NCI-H82 (cell line): Measurements from ENCODE around the gene RAD23A.
A peak's percentile ranks its signal among the peaks of the same experiment; 100 is the strongest.
"Not testable (repeated sequence)": the region's sequence is repeated elsewhere in the genome, so short reads cannot be mapped to it uniquely, and the experiment has no call there.

Source experiments
- DNase-seq: peaks from one replicate; lab custom pipeline; 2025; lab: John Stamatoyannopoulos, UW

RAD23A gene

GRCh38 chr19:12955575-12955974, 9.9 kb downstream of the RAD23A start:
- DNase-seq, result not testable (repeated sequence)

- no peak for DNase-seq
Measured at GRCh38 chr19:12955996-12956395, 10.3 kb downstream of the RAD23A start.

GRCh38 chr19:12956446-12957388, 11.1 kb downstream of the RAD23A start, which contains the start of gene GADD45GIP1:
Gene GADD45GIP1, minus strand, starts transcription at chr19:12957223. Its CDS starts 11 bp downstream, at chr19:12957212.
- peak; percentile 92 for DNase-seq

GRCh38 chr19:12957389-12957952, 11.8 kb downstream of the RAD23A start:
- not testable (repeated sequence) for DNase-seq

GRCh38 chr19:12959481-12959880, 13.8 kb downstream of the RAD23A start:
- DNase-seq, result no peak

GRCh38 chr19:12965017-12965811, 19.6 kb downstream of the RAD23A start:
- DNase-seq, result peak; percentile 93

- no peak for DNase-seq
Measured at GRCh38 chr19:12965812-12966135, 20.1 kb downstream of the RAD23A start.

- DNase-seq, result no peak
Measured at GRCh38 chr19:12967907-12968306, 22.2 kb downstream of the RAD23A start.

- DNase-seq, result peak; percentile 78
Measured at GRCh38 chr19:12969292-12969988, 23.8 kb downstream of the RAD23A start, which contains the start of gene DAND5. Gene DAND5, plus strand, starts transcription at chr19:12969576. Its CDS starts 85 bp downstream, at chr19:12969661.

- no peak for DNase-seq
Measured at GRCh38 chr19:12970070-12970820, 24.6 kb downstream of the RAD23A start.

- no peak for DNase-seq
Measured at GRCh38 chr19:12973236-12973635, 27.6 kb downstream of the RAD23A start.

GRCh38 chr19:12974301-12975220, 28.9 kb downstream of the RAD23A start:
- DNase-seq, result peak; percentile 47

- peak; percentile 56 for DNase-seq
Measured at GRCh38 chr19:12975221-12975741, 29.6 kb downstream of the RAD23A start.

GRCh38 chr19:12976109-12976508, 30.4 kb downstream of the RAD23A start:
- not testable (repeated sequence) for DNase-seq

- DNase-seq, result no peak
Measured at GRCh38 chr19:12979974-12980373, 34.3 kb downstream of the RAD23A start.

GRCh38 chr19:12982648-12983047, 37.0 kb downstream of the RAD23A start:
- no peak for DNase-seq

GRCh38 chr19:12983091-12983490, 37.4 kb downstream of the RAD23A start:
- DNase-seq, result no peak

- peak; percentile 84 for DNase-seq
Measured at GRCh38 chr19:12983542-12984142, 38.0 kb downstream of the RAD23A start.

- no peak for DNase-seq
Measured at GRCh38 chr19:12984143-12984627, 38.5 kb downstream of the RAD23A start.
